ENCODE measurements around the gene IP6K3.

IP6K3 gene

DNA sequence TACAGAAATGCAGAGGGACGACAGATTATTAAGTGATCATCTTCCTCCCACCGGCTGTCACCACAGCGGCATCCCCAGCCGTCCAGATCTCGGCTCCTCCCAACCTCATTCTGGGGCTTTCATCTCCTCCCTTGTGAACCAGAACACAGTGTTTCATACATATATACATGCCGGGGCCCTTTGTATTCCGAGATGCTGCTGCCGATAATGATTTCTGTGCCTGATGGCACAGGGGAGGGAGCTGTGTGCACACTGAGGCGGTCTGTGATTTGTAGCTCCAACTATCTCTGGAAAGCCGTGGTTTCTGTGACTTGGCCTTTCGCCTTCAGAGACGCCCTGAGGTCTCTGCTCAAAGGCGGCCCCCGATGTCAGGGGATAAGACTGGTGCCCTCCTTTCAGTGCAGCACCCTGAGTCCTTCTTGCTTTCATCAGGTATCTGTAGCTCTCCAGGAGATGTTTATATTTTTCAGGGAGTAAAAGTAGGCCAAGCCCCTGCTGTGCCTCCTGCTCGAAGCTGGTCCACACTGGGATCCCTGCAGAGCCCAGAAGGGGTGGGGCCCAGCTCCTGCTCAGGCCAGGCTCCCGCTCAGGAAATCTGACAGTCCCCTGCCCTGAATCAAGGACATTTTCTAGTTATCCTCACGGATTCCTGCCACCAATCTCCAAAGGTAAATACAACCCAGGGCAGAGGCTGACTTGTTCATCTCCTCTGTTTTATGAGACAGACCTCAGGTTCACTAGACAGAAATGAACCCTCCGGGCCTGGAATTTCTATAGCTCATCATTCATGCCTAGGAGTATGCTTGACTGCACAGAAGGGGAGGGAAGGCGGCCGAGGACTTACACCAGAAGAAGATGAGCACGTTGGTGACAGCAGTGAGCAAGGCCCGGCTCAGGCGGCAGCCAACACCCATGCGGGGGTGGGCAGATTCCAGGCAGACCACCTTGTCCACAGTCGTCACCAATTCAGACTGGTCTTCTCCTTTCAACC, 31.0 kb upstream of the IP6K3 start:
- DNase-seq, result no peak

DNA sequence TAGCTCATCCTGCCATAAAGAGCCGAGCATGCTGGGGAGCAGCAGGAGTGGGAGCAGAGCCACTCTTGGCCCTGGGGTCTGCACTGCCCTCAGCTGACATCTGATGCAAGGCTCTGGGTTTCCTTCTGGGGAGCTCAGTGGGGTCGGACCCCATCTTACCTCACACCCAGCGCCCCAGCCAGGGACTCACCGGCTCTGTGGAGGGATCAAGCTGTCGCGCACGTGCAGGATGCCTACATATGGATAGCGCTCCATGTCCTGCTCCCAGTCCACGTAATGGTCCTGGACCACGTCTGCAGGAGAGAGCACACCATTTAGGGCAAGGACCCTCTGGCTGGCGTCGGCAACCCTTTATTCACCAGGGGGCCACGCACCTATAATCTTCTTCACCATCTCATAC, 30.1 kb upstream of the IP6K3 start:
- DNase-seq, result no peak

DNA sequence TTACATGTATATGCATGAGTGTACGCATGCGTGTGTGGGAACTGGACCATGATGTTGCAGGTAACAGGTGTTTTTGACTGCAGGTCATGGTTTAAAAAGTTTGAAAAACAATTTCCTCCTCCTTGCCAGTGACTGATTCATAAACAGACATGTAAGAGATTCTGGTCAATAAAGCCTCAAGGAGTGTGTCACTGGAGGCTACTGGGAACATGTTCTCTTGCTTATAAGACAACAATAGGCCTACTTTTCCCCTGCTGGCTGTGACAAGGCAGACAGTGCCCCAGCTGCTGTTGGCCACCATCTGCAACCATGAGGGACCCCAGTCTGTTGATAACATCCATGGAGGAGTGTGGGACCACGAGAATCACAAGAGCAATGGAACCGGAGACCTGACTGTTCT, 29.5 kb upstream of the IP6K3 start:
- no peak for DNase-seq

DNA sequence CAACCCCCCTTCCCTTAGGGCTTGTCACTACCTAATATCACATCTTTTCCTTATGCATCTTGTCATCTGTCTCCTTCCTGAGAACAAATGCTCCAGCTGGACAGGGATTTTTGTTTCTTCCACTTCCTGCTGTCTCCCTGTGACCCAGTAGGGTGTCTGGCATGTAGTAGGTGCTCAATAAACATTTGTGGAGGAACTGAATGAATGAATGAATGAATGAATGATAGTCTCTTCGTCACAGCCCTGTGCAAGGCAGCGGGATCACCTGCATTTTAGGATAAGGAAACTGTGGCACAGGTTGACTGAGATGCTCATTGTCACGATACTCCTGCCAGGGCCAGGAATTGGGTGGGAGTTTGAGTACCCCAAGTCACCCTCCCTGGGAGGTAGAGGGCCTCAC, 28.1 kb upstream of the IP6K3 start:
- no peak for DNase-seq

DNA sequence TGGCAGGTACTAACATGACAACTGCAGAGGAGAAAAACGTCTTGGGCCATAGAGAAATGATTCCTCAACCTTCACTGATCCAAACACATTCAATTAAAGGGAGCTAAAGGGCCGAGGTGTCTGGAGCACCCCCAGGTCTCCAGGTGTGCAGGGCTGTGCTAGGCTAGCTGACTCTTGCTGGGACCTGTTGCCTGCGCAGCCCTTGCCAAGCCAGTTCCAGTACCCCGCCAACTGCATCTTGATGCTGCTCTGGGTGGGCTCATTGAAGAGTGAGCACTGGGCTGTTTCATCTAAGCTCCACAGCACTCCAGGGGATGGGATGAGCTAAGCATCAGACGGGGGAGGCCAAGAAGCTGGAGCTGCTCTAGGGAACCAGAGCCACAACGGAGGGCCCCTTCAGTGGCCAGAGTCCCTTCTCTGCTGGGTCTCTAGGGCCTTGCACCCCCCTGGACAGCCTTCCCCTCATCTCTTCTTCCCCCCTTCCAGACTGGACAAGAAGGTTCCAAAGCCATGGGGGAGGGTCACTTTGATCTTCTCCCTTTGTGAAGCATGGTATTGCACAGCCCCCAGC, 26.3 kb upstream of the IP6K3 start:
- no peak for DNase-seq

DNA sequence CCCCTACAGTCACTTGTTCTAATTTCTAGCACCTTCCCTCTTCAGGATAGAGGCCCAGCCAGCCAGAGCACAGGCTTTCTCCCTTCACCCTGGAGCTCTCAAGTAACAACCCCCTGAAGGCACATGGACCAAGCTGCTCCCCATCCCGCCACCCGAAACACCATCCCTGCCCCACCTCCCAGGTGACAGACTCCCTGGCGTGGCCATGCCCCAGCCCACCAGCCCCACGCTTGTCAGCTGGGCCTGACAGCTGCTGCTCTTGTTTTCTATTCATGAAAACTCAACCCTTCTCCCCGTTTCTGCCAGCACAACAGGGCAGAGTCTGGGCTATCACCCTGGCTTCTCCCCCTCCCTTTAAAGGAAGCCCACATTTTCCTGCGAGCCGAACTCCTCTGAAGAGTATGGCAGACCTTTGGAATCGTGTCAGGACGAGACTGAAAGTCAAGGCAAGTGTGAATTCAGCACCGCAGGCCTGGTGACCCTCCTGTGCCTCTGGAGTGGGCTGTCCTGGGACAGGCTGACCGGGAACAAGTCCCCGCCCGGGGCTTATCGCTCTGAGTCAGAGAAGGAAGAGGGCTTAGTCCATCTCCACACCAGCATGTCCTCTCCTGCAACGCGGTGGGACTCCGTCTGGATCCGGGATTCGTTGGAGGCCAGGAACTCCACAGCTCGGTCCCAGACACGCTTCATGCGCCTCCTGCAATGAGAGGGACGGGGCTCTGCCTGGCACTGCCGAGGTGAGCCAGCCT, 25.6 kb upstream of the IP6K3 start:
- no peak for DNase-seq

DNA sequence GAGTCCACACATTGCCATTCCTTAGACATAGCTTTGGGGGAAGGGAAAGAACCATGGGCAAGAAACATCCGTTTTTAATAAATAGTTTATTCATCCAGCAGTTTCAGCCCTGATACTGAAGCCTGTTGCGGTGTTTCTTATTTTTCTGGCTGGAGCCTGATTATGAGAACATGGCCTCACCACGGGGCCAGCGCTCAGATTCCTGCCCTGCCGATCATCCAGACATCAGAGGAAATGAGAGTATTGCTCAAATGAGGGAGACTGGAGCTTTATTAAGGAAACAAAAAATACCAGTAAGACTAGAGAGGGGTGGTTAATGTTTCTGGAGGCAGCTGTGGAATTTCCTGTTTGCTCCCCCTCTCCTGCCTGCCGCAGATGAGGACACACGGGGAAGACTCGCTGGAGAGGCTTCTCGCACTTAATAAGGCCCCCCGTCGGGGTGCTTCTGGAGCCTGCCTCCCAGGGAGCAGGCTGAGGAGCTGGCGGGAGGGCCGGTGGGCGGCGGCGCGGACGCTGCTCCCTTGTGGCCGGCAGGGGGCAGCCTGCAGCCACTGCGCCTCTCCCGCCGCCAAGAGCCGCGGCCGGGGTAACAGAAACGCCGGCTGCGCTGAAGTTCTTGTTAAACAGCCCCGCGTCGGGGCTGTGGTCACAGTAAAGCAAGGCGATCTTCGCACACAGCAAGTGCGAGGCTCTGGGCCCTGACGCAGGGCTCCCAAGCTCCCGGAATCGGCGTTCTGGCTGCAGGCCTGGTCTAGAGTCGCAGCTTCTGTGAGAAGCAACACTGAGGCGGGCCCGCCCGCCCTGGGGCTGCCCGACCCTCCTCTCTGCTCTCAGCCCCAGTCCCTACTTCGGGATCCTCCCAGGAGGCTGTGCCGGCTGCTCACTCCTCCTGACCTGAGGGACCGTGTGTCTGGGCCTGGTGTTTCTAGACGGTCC, 24.7 kb upstream of the IP6K3 start:
- peak; percentile 86 for DNase-seq

DNA sequence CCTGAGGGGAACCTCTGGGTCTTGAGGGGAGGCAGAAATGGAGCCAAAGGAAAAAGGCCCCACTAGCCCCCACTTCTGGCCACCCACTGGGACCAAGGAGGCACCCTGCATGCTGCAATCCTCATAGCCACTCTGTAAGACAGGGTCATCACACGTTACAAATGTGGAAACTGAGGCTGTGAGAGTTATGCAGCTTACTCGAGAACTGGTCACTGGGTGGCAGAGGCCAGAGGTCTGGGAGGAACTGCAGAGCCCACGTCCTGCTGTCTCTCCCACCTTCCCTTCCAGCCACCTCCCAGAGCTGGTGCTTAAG, 24.1 kb upstream of the IP6K3 start:
- no peak for DNase-seq

DNA sequence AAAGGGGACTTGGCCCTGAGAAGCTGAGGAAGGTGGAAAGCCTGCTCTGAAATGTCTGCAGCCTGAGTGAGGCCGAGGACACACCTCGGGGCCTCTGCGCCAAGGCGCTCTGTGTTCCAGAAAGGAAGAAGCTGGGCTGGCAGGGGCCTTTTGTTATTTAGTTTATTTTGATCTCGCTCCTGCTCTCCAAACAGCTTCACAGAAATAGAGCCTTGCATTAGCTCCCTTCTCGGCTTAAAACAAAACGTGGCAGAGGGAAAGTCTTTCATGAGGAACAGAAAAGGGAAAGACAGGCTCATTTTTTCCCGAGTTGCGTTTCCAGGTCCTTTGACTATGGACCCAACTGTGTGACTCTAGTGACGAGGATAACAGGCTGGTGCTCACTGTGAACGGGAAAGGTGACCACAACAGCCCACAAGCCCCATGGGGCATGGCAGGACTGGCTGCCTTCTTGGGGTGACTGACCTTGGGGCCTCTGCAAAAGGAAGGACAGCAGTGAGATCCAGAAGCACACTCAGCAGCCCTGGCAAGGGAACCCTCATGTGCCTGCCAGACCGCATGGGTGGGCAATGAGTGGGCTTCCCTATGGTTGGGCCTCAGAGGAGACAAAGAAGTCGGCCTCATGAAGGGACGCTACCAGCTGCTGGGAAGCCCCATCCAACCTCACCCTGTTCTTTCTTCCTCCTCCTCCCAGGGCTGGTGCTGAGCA, 23.6 kb upstream of the IP6K3 start:
- DNase-seq, result no peak

DNA sequence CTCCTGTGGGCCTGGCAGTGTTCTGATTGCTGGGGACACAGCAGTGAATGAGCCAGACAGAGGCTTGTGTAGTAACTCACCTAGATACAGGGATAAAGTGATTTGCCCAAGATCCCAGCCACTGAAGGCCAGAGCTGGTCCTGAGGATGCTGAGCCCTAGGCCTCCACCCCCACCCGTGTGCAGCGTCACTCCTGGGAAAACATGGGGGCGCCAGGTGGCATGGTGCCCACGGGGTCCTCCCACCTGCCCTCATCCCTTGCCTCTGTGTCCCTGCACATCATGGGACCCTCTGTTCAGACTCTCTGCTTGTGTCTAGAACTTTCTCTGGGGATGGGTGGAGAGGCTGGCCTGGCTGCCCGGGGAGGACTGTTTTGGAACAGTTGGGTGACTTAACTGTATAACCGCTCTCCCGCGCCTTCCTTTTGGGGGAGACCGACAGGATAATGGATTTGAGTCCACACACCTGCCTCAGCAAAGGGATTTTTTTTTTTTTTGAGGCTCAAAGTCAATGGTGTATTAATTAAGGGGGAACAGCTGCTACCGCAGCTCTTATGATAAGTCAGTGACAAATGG, 22.6 kb upstream of the IP6K3 start:
- DNase-seq, result no peak

DNA sequence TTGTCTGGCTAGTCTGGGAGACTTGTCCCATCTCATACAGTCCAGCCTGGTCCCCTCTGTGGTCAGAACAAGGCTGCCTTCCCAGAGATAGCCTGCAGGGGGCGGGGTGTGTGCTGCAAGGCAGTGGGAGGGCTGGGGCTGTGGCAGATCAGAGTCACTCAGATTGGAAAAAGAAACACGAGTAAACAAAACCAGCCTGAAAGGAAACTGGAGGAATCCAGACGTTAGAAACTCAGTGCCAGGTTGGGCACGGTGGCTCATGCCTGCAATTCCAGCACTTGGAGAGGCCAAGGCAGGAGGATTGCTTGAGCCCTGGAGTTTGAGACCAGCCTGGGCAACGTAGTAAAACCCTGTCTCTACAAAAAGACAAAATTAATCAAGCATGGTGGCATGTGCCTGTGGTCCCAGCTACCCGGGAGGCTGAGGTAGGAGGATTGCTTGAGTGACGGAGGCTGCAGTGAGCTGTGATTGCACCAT, 22.0 kb upstream of the IP6K3 start:
- peak; percentile 90 for DNase-seq

DNA sequence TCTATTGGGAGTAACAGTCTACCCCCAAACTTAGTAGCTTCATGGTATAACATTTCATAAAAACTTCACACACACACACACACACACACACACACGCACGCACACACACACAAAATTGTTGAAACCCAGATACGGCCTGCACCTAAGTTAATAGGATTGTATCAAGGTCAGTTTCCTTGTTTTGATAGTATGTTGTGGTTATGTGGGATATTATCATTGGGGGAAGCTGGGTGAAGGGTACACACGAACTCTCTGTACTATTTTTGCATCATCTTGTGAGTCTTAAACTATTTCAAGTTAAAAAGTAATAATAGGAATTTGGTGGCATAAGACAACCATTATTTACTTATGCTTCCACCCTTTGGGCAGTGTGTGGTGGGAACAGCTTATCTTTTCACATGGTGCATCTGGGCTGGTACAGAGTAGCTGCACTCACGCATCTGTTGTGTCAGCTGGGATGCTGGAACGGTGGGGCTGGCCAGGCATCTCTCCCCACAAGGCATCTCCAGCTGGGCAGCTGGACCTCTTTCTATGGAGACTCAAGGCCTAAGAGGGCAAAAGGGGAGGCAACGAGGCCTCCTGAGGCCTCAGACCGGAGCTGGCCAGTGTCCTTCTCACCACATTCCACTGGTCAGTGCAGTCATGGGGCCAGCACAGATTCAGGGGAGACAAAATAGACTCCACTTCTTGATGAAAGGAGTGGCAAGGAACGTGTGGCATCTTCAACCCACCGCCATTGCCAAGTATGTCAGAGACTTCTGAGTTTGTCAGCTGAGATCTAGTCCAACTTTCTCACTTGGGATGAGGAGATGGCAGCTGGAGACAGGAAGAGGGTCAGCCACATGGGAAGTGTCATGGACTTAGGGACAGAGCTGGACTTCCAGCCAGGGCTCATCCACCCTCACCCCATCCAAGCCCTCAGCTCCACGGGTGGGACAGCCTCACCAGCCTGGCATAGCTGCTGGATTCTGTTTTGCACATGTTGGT, 20.5 kb upstream of the IP6K3 start:
- no peak for DNase-seq

DNA sequence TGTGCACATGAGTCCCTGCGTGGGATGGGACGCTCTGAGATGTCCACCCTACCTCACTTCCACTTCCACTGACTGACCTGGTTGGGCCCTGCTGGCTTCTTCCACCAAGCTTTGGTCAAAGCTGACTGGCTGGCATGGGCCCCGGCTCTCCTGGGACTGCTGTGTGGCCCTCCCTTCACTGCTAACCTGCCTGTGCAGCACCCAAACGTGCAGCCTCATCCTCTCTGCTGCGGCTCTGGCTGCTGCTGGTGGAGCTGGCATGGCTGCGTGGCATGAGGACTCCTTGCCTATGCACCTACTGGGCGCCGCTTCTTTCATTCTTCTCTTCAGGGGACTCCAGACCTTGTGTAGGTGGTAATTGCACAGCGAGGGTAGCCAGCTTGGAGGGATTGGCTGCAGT, 18.7 kb upstream of the IP6K3 start:
- DNase-seq, result no peak

DNA sequence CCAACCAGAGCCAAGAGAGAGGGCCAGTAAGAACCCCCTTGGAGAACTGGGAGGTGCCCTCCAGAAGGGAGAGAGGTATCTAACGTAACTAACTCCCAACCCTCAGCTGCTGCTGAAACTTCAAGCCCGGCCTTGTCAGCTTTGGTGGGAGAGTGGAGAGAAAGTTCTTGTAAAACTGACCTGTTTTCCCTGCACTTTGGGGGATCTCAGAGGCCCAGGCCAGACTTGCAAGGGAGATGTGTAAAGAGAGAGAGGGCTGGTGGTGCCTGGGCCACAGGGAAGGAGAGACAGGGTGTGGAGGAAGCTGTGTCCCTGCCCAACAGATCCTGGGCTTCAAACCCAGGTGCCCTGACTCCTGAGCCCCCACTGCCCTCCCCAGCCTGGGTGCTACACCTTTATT, 17.3 kb upstream of the IP6K3 start:
- no peak for DNase-seq

DNA sequence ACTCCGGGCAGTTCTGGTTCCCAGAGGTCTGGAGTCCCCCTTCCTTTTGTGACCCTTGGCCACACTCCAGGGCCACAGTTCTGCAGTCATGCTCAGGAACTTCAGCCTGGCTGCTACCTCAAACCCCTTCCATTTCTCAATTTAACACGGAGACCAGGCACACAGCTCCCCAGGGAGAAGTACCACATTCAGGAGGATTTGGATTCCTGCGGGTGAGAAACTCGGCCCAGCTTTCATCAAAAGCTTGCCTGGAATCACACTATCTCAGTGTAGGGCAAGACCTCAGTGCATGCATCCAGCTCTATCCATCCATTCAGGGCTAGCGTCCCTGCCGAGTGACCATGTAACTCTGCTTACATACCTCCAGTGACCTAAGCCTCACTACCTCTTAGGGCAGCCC, 16.8 kb upstream of the IP6K3 start:
- no peak for DNase-seq

DNA sequence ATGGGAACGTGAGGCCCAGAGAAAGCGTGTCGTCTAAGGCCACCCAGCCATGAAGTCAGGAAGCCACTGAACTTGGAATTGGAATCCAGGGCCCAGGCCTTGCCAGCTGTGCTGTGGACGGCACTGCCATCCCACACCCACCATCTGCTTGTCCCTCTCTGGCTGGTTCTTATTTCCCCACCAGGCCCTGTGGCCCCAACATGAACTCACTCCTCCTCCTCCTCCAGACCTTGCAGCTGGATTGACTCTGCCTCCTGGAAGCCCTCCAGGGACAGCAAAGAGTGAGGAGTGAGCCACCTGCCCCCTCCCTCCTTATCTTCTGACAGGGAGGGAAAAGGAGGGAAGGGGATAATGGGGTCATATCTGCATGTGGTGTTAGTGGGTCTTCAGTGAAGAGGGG, 16.0 kb upstream of the IP6K3 start:
- DNase-seq, result no peak

DNA sequence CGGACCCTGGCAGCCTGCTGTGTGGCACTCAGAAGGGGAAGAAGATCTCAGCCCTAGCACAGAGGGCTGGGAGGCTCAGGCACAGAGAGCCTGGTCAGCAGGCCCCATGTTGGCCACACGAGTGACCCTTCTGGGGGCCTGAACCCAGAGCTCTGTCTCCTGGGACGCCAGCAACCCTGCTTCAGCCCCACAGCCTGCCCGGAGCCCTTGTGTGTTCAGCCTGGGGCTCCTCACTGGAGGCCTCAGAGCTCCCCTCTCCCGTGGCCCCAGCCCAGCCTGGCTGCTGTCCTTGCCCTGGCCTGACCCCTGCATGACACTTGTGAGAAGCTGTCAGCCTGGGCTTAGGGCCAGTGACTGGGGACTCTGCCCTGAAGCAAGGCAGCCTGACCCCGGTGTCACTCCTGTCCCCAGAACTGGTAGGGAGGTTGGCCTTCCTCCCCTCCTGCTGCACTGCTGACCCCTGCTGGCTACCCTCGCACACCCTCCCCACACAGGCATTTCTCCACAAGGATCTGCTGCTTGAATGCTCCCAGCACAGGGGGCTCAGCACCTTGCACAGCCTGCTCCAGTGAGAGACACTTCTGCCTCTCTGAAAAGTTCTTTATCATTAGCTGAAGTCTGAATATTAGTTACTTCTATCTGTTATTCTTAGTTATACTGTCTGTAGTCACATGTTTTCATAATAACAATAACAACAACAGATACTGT, 15.4 kb upstream of the IP6K3 start:
- peak; percentile 64 for DNase-seq

DNA sequence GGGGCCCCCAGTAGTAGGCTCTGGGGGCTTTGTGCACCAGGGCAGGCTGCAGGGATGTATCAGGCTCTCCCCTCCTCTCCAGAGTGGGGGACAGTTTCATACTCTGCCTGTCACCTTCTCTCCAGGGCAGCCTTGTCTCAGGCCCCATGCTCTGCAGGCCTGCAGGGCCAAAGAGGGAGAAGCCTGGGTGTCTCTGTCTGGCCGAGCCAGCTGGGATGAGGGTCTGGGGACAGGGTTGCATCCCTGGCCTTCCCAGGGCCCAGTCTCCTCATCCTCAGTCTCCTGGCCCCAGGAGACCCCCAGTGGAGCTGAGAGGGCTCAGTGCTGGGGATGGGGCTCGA, 14.8 kb upstream of the IP6K3 start:
- DNase-seq, result no peak

DNA sequence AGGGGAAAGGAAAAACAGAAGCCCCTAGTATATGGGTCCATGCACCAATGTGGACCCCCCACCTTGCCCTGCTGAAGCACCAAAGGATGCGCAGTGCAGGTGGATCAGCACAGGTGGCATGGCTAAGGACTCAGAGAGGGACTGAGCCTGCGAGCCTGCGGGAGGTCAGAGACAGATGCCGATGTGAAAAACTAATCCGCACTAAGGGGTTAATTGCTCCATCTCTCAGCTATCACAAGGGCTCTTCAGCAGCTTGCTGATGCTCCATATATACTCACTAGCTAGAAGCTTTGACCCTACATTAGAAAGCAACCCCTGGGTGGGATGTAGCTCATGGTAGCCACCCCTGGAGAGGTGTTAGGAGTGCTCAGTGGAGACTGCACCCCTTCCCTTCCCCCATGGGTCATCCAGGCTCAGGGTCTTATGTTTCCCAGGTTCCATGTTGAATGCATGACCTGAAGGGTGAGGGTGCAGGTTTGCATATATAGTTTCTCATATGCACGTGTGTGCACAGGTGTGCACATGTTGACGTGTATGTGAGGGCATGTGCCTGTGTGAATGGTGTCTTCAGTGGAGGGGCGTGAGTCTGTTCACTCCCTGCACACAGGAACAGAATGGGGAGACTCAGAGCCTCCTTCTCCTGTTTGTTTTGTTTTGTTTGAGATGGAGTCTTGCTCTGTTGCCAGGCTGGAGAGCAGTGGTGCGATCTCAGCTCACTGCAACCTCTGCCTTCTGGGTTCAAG, 13.4 kb upstream of the IP6K3 start:
- no peak for DNase-seq

Measured in activated CD8-positive, alpha-beta memory T cell treated with anti-CD3 and anti-CD28 coated beads, Interleukin-2, amount 50 U/mL, for 48 hours (primary cell).